ENCODE measurements around the gene XRCC5.

DNA sequence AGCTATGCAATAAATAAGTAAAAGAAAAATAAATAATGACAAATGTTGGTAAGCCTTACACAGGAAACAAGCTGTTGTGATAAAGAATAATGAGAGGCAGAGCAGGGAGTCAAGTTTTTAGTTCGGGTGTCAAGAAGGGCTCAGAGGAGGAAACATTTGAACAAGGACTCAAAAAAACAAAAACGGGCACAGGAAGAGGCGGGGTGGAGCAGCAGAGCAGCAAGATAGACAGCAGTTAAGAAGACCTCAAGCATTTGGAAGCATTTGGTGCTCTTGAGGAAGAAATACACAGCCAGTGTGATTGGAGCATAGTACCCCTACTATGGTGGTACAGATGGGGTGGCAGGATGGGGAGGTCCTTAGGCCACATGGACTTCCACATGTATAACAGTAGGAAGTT is 24.6 kb upstream of the XRCC5 start:
- no peak for TF ChIP-seq MYC (IDR thresholded peaks at IDR 0.05; ENCODE audit: low read depth, low read length)
- TF ChIP-seq JUN (IDR thresholded peaks at IDR 0.05; ENCODE audit: borderline replicate concordance, insufficient read depth, insufficient read length, low read depth), result no peak
- no peak for TF ChIP-seq POLR2A (IDR thresholded peaks at IDR 0.05; ENCODE audit: low read depth, low read length)
- TF ChIP-seq, protein P1, sequence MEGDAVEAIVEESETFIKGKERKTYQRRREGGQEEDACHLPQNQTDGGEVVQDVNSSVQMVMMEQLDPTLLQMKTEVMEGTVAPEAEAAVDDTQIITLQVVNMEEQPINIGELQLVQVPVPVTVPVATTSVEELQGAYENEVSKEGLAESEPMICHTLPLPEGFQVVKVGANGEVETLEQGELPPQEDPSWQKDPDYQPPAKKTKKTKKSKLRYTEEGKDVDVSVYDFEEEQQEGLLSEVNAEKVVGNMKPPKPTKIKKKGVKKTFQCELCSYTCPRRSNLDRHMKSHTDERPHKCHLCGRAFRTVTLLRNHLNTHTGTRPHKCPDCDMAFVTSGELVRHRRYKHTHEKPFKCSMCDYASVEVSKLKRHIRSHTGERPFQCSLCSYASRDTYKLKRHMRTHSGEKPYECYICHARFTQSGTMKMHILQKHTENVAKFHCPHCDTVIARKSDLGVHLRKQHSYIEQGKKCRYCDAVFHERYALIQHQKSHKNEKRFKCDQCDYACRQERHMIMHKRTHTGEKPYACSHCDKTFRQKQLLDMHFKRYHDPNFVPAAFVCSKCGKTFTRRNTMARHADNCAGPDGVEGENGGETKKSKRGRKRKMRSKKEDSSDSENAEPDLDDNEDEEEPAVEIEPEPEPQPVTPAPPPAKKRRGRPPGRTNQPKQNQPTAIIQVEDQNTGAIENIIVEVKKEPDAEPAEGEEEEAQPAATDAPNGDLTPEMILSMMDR (IDR thresholded peaks at IDR 0.05; ENCODE audit: extremely low read depth in 1 of 2, insufficient read depth in 1 of 2, low read depth in 1 of 2, low read length in 2 of 2), result no peak
- TF ChIP-seq POLR2AphosphoS5 (IDR thresholded peaks at IDR 0.05; ENCODE audit: insufficient read depth, low read depth, low read length), result no peak
- TF ChIP-seq, protein P2, sequence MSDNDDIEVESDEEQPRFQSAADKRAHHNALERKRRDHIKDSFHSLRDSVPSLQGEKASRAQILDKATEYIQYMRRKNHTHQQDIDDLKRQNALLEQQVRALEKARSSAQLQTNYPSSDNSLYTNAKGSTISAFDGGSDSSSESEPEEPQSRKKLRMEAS (IDR thresholded peaks at IDR 0.05; ENCODE audit: insufficient read depth, insufficient read length), result no peak

All from endothelial cell of umbilical vein (primary cell).